Subcutaneous preadipocyte (primary cell): ENCODE measurements around the gene PCDHGA11. TPM values are rescaled to one million over a fixed set of nuclear protein-coding genes. Genes with fewer than 3 reads are reported as not detected.

ENCODE experiments used
- total RNA-seq: library from RNA; depleted of rRNA; stranded (reverse); fragments of >200 nt; gene quantifications from 2 replicates; pipeline ENCODE4 v1.2.3, GENCODE V29; 2012

The PCDHGA11 gene
- 11.8 and 13.9 TPM in 2 replicates for total RNA-seq

DNA sequence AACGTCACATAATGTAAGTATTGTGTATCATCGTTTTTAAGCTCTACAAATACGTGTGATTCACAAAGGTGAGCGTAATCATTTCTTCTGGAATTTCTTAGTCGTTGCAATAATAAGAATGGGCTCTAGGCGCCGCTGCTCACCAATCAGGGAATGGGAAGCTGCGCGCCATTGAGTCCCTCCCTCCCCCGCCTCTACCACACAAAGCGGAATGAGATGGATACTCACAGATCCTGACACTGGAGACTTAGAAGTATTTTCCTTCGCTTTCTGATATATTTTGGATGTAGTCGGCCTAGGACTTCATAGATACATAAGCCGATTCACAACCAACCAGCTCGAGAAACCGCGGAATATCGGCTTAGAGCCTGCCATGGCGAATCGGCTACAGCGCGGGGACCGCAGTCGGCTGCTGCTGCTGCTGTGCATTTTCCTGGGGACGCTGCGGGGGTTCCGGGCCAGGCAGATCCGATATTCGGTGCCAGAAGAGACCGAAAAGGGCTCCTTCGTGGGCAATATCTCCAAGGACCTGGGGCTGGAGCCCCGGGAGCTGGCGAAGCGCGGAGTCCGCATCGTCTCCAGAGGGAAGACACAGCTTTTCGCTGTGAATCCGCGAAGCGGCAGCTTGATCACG lies at the start of gene PCDHGA11:
PCDHGA11 (plus strand) TSS at position 197 of the 634 bp plus-strand sequence; CDS start at position 374, 177 bp downstream.

DNA sequence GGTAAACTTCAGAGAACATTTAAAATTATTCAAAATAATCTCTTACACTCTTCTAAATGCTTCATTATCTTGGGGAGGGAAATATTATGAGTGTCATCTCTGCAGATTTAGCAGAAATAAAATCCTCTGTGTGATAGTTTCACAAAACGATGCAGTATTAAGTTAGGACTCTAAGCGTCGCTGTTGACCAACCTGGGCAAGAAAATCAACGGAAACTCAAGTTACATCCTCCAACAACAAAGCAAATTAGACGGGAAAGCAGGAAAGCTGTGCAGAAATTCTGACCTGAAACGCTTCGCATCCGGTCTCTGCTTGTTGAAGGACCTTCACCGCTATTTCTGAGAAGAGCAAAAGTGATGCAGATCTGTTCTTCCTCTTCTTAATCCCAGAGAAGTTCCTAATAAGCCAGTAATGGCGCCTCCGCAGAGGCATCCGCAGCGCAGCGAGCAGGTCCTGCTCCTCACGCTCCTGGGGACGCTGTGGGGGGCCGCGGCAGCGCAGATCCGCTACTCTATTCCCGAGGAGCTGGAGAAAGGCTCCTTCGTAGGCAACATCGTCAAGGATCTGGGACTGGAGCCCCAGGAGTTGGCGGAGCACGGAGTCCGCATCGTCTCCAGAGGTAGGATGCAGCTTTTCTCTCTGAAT lies 47.1 kb upstream of the PCDHGA11 start, which contains the start of gene PCDHGA6:
PCDHGA6 (plus strand) TSS at position 219 of the 645 bp plus-strand sequence; CDS start at position 412, 193 bp downstream.

DNA sequence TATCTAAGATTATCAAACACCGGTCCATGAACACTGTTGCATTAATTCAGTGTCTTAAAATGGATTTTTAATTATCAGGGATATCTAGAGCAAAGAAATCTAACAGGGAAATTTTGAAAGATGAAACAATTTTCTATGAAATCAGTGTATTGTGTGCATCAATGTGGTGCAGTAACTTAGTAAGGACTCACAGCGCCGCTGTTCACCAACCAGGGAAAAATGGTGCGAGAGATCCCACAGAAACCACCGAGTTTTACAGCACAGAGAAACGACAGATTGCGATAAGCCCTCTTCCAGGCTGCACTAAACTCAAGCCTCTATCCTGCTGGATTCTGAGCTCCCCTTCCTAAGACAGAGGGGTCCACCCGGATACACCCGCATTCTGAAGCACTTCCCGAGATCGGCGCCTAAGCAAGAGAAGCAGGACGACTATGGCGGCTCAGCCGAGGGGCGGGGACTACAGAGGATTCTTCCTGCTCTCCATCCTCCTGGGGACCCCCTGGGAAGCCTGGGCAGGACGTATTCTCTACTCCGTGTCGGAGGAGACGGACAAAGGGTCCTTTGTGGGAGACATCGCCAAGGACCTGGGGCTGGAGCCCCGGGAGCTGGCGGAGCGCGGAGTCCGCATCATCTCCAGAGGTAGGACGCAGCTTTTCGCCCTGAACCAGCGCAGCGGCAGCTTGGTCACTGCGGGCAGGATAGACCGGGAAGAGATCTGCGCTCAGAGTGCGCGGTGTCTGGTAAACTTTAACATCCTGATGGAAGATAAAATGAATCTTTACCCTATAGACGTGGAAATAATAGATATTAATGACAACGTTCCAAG lies 38.2 kb upstream of the PCDHGA11 start, which contains the start of gene PCDHGA7:
PCDHGA7 (plus strand) TSS at position 274 of the 826 bp plus-strand sequence; CDS start at position 432, 158 bp downstream.

DNA sequence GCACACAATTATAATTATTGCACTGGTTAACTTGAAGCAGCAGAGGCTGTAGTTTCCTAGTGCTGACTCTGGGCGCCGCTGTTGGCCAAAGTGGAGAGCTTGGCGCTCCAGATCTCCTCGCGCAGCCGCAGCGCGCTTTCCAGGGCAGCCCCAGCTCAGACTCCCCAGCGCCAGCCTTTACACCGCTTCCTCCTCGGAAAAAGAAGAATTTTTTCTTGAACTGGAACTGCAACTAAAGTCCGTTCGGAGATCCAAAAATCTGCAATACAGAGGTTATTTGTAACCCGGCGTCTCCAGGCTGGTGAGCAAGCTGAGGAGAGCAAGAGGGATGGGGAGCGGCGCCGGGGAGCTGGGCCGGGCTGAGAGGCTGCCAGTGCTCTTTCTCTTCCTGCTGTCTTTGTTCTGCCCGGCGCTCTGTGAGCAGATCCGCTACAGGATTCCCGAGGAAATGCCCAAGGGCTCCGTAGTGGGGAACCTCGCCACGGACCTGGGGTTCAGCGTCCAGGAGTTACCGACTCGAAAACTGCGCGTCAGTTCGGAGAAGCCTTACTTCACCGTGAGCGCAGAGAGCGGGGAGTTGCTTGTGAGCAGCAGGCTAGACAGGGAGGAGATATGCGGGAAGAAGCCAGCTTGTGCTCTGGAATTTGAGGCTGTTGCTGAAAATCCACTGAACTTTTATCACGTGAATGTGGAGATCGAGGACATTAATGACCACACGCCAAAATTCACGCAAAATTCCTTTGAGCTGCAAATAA lies 33.1 kb upstream of the PCDHGA11 start, which contains the start of gene PCDHGB4:
PCDHGB4 (plus strand) TSS at position 142 of the 755 bp plus-strand sequence; CDS start at position 329, 187 bp downstream.

DNA sequence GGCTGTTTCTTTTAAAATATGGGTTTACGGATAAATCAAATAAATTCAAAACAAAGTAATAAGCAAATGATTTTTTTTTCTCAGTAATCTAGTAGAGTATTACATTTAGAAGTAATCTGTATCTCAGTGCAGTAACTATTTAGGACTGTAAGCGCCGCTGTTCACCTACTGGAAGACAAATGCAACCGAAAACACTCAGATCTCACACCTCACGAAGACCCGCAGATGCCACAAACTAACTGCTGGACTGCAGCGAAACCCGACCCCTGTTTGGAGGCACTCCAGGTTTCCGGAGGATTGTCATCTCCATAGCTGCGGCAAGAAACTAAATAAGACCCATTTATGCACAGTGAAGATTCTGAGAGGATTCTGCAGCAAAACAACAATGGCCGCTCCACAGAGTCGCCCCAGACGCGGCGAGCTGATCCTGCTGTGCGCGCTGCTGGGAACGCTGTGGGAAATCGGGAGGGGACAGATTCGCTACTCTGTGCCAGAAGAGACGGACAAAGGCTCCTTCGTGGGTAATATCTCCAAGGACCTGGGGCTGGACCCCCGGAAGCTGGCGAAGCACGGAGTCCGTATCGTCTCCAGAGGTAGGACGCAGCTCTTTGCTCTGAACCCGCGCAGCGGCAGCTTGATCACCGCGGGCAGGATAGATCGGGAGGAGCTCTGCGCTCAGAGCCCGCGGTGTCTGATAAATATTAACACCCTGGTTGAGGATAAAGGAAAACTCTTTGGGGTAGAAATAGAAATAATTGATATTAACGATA lies 28.2 kb upstream of the PCDHGA11 start, which contains the start of gene PCDHGA8:
PCDHGA8 (plus strand) TSS at position 205 of the 770 bp plus-strand sequence; CDS start at position 386, 181 bp downstream.

DNA sequence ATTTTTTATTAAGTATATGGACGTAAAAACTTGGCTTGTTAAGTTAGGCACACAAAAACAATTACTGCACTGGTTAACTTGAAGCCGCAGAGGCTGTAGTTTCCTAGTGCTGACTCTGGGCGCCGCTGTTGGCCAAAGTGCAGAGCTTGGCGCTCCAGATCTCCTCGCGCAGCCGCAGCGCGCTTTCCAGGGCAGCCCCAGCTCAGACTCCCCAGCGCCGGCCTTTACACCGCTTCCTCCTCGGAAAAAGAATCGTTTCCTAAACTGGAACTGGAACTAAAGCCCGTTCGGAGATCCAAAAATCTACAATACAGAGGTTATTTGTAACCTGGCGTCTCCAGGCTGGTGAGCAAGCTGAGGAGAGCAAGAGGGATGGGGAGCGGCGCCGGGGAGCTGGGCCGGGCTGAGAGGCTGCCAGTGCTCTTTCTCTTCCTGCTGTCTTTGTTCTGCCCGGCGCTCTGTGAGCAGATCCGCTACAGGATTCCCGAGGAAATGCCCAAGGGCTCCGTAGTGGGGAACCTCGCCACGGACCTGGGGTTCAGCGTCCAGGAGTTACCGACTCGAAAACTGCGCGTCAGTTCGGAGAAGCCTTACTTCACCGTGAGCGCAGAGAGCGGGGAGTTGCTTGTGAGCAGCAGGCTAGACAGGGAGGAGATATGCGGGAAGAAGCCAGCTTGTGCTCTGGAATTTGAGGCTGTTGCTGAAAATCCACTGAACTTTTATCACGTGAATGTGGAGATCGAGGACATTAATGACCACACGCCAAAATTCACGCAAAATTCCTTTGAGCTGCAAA lies 22.9 kb upstream of the PCDHGA11 start, which contains the start of gene PCDHGB5:
PCDHGB5 (plus strand) TSS at position 192 of the 796 bp plus-strand sequence; CDS start at position 373, 181 bp downstream.

DNA sequence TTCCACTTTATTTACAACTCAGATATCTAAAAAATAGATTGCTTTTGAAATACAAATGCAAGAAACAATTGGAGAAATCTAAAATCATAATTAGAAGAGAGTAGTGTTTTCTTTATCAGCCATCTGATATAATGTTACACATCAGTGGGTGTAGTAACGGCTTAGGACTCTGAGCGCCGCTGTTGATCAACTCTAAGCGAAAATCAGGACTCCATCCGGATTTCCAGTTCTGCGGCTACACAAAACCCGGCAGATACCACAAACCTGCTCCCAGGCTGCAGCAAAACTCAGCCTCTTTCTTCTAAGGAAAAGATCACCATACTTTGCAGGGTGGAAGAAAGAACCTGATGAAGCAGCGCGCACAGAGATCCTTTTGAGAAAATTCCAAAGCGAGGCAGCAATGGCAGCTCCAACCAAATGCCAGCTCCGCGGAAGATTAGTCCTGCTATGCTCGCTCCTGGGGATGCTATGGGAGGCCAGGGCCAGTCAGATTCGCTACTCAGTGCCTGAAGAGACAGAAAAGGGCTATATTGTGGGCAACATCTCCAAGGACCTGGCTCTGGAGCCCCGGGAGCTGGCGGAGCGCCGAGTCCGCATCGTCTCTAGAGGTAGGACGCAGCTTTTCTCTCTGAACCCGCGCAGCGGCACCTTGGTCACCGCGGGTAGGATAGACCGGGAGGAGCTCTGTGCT lies 18.2 kb upstream of the PCDHGA11 start, which contains the start of gene PCDHGA9:
PCDHGA9 (plus strand) TSS at position 226 of the 691 bp plus-strand sequence; CDS start at position 401, 175 bp downstream.

DNA sequence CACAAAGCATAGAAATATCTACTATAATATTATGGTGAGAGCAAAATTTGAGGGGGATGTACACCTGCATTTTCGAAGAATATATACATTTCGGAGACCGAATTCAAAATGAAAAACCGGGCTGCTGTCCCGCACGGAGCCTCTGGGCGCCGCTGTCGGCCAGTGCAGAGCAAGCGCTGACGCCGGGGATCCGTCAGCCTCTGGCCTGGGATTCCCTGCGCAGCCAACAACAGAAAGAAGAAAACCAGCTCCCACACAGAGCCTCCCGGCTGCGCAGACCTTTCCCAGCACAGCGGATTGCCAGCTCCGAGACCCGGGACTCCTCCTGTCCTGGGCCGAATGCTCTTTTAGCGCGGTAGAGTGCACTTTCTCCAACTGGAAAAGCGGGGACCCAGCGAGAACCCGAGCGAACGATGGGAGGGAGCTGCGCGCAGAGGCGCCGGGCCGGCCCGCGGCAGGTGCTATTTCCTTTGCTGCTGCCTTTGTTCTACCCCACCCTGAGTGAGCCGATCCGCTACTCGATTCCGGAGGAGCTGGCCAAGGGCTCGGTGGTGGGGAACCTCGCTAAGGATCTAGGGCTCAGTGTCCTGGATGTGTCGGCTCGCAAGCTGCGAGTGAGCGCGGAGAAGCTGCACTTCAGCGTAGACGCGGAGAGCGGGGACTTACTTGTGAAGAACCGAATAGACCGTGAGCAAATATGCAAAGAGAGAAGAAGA lies 12.9 kb upstream of the PCDHGA11 start, which contains the start of gene PCDHGB6:
PCDHGB6 (plus strand) TSS at position 232 of the 716 bp plus-strand sequence; CDS start at position 414, 182 bp downstream.

DNA sequence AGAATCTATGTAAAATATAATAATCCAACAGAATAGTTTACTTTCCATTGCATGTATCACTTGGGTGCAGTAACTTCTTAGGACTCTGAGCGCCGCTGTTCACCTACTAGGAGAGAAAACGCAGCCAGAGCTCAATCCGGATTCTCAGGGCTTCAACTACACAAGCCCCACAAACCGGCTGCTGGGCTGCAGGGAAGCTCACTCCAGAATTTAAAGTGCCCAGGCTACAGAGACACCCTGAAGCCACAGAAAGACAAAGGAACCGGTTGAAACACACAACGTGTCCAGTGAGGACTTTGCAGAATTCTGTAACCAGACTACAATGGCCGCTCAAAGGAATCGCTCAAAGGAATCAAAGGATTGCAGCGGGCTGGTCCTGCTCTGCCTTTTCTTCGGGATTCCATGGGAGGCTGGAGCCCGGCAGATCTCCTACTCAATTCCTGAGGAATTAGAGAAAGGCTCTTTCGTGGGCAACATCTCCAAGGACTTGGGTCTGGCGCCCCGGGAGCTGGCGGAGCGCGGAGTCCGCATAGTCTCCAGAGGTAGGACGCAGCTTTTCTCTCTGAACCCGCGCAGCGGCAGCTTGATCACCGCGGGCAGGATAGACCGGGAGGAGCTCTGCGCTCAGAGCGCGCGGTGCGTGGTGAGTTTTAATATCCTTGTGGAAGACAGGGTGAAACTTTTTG lies 7.9 kb upstream of the PCDHGA11 start, which contains the start of gene PCDHGA10:
PCDHGA10 (plus strand) TSS at position 134 of the 686 bp plus-strand sequence; CDS start at position 323, 189 bp downstream.

DNA sequence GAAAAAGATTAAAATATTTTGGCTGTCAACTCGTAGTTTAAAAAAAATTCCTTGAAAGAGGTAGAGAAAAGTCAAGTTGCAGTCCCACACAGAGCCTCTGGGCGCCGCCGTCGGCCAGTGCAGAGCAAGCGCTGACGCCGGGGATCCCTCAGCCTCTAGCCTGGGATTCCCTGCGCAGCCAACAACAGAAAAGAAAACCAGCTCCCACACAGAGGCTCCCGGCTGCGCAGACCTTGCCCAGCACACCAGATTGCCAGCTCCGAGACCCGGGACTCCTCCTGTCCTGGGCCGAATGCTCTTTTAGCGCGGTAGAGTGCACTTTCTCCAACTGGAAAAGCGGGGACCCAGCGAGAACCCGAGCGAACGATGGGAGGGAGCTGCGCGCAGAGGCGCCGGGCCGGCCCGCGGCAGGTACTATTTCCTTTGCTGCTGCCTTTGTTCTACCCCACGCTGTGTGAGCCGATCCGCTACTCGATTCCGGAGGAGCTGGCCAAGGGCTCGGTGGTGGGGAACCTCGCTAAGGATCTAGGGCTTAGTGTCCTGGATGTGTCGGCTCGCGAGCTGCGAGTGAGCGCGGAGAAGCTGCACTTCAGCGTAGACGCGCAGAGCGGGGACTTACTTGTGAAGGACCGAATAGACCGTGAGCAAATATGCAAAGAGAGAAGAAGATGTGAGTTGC lies 3.2 kb upstream of the PCDHGA11 start, which contains the start of gene PCDHGB7:
PCDHGB7 (plus strand) TSS at position 184 of the 679 bp plus-strand sequence; CDS start at position 367, 183 bp downstream.

DNA sequence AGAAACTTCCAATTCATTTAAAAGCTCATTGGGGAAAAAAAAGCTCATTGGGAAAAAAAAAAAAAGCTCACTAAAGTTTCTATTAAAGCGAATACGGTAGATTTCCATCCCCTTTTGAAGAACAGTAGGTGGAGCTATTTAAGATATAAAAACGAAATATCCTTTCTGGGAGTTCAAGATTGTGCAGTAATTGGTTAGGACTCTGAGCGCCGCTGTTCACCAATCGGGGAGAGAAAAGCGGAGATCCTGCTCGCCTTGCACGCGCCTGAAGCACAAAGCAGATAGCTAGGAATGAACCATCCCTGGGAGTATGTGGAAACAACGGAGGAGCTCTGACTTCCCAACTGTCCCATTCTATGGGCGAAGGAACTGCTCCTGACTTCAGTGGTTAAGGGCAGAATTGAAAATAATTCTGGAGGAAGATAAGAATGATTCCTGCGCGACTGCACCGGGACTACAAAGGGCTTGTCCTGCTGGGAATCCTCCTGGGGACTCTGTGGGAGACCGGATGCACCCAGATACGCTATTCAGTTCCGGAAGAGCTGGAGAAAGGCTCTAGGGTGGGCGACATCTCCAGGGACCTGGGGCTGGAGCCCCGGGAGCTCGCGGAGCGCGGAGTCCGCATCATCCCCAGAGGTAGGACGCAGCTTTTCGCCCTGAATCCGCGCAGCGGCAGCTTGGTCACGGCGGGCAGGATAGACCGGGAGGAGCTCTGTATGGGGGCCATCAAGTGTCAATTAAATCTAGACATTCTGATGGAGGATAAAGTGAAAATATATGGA lies 9.7 kb downstream of the PCDHGA11 start, which contains the start of gene PCDHGA12:
PCDHGA12 (plus strand) TSS at position 176 of the 782 bp plus-strand sequence; CDS start at position 429, 253 bp downstream.

Other genes with a start within 250 kb of the PCDHGA11 start
- 0.37 TPM in 1 of 2 replicates, not detected in the other for gene PCDHB7, start 248.4 kb upstream of the PCDHGA11 start, total RNA-seq
- gene PCDHB8, start 243.3 kb upstream of the PCDHGA11 start, total RNA-seq, result under 0.01 TPM in 2 replicates
- gene PCDHB16, start 238.7 kb upstream of the PCDHGA11 start, total RNA-seq, result 0.20 and 0.37 TPM in 2 replicates
- under 0.01 TPM in 2 replicates for gene PCDHB9, start 233.9 kb upstream of the PCDHGA11 start, total RNA-seq
- under 0.01 TPM in 2 replicates for gene PCDHB10, start 228.7 kb upstream of the PCDHGA11 start, total RNA-seq
- gene PCDHB11, start 221.4 kb upstream of the PCDHGA11 start, total RNA-seq, result 0.37 TPM in 1 of 2 replicates, not detected in the other
- not detected in 2 replicates for gene PCDHB12, start 212.3 kb upstream of the PCDHGA11 start, total RNA-seq
- gene PCDHB13, start 207.1 kb upstream of the PCDHGA11 start, total RNA-seq, result under 0.01 TPM in 2 replicates
- gene PCDHB14, start 197.7 kb upstream of the PCDHGA11 start, total RNA-seq, result under 0.01 and 0.20 TPM in 2 replicates
- gene PCDHB15, start 175.7 kb upstream of the PCDHGA11 start, total RNA-seq, result under 0.01 TPM in 1 of 2 replicates, not detected in the other
- 0.37 and 0.39 TPM in 2 replicates for gene SLC25A2, start 117.0 kb upstream of the PCDHGA11 start, total RNA-seq
- gene TAF7, start 100.3 kb upstream of the PCDHGA11 start, total RNA-seq, result 33.1 and 40.5 TPM in 2 replicates
- 0.37 and 0.59 TPM in 2 replicates for gene PCDHGA1, start 90.5 kb upstream of the PCDHGA11 start, total RNA-seq
- 1.4 and 1.5 TPM in 2 replicates for gene PCDHGA2, start 82.3 kb upstream of the PCDHGA11 start, total RNA-seq
- gene PCDHGA3, start 77.2 kb upstream of the PCDHGA11 start, total RNA-seq, result 0.73 and 1.2 TPM in 2 replicates
- gene PCDHGB1, start 71.0 kb upstream of the PCDHGA11 start, total RNA-seq, result 0.73 and 1.2 TPM in 2 replicates
- 1.5 and 3.5 TPM in 2 replicates for gene PCDHGA4, start 66.0 kb upstream of the PCDHGA11 start, total RNA-seq
- gene PCDHGB2, start 61.1 kb upstream of the PCDHGA11 start, total RNA-seq, result 1.1 and 2.0 TPM in 2 replicates
- gene PCDHGA5, start 56.9 kb upstream of the PCDHGA11 start, total RNA-seq, result 0.73 and 1.2 TPM in 2 replicates
- gene PCDHGB3, start 50.8 kb upstream of the PCDHGA11 start, total RNA-seq, result 2.2 and 2.9 TPM in 2 replicates
- 2.2 and 2.9 TPM in 2 replicates for gene PCDHGA6, start 47.2 kb upstream of the PCDHGA11 start, total RNA-seq
- 1.8 and 2.5 TPM in 2 replicates for gene PCDHGA7, start 38.3 kb upstream of the PCDHGA11 start, total RNA-seq
- gene PCDHGB4, start 33.4 kb upstream of the PCDHGA11 start, total RNA-seq, result 5.9 and 8.8 TPM in 2 replicates
- 1.5 and 1.8 TPM in 2 replicates for gene PCDHGA8, start 28.4 kb upstream of the PCDHGA11 start, total RNA-seq
- 8.8 and 12.1 TPM in 2 replicates for gene PCDHGB5, start 23.1 kb upstream of the PCDHGA11 start, total RNA-seq
- 2.9 and 4.3 TPM in 2 replicates for gene PCDHGA9, start 18.3 kb upstream of the PCDHGA11 start, total RNA-seq
- gene PCDHGB6, start 13.0 kb upstream of the PCDHGA11 start, total RNA-seq, result 2.5 and 2.6 TPM in 2 replicates
- 6.8 and 7.7 TPM in 2 replicates for gene PCDHGA10, start 8.1 kb upstream of the PCDHGA11 start, total RNA-seq
- 5.9 and 6.6 TPM in 2 replicates for gene PCDHGB7, start 3.4 kb upstream of the PCDHGA11 start, total RNA-seq
- gene PCDHGA12, start 9.5 kb downstream of the PCDHGA11 start, total RNA-seq, result 19.2 and 22.4 TPM in 2 replicates
- 50.2 and 61.0 TPM in 2 replicates for gene PCDHGC3, start 54.9 kb downstream of the PCDHGA11 start, total RNA-seq
- 2.2 and 2.7 TPM in 2 replicates for gene PCDHGC4, start 64.0 kb downstream of the PCDHGA11 start, total RNA-seq
- gene PCDHGC5, start 68.0 kb downstream of the PCDHGA11 start, total RNA-seq, result 2.2 and 2.9 TPM in 2 replicates
- 19.1 and 34.8 TPM in 2 replicates for gene DIAPH1, start 197.9 kb downstream of the PCDHGA11 start, total RNA-seq
- gene HDAC3, start 215.8 kb downstream of the PCDHGA11 start, total RNA-seq, result 42.3 and 55.7 TPM in 2 replicates
- gene RELL2, start 215.9 kb downstream of the PCDHGA11 start, total RNA-seq, result 2.9 and 3.3 TPM in 2 replicates
- gene FCHSD1, start 230.4 kb downstream of the PCDHGA11 start, total RNA-seq, result 11.4 and 14.1 TPM in 2 replicates